Astrocyte of the cerebellum (primary cell): ENCODE data around the gene ANKH.

Experiments used
- DNase-seq: peaks from one replicate; pipeline ENCODE4 v3.0.0-alpha.2; 2011; ENCODE audit warnings: low read depth
- H3K4me3 ChIP-seq: 2 replicates; pipeline ENCODE4 v1.5.1; 2011; ENCODE audit warnings: mild to moderate bottlenecking, low read depth, low read length, moderate library complexity
- in situ Hi-C: cut with HindIII; loops from 2 replicates; pipeline ENCODE4 v1.10.0; 2017; ENCODE audit warnings: low sequenced_read_pairs
- TF ChIP-seq, protein P1 (sequence below): IDR thresholded peaks from 2 replicates; pipeline ENCODE4 v1.5.1; 2012; ENCODE audit warnings: low read length, low read depth, moderate library complexity, mild to moderate bottlenecking; ENCODE audit errors: missing control alignments

Gene ANKH

DNA sequence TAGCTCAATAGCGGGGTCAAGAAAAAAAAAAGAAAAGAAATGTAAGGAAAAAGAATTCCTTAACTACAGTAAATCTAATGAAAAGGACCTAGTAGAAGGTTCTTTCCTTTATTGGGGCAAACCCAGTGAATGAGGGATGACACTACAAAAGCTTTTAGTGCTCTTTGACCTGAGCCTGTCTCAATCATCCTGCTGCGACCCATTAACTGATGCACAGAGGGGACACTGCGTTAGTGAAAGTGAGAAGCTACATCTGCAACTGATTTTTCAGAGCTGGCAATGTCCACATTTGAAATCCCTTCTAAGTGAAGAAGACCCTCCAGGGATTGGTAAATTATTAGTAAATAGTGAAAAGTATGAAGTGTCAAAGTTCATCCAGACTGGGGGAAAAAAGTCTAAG lies 106.0 kb downstream of the ANKH start:
- H3K4me3 ChIP-seq, result no peak overlapping the region
- TF ChIP-seq, protein P1, sequence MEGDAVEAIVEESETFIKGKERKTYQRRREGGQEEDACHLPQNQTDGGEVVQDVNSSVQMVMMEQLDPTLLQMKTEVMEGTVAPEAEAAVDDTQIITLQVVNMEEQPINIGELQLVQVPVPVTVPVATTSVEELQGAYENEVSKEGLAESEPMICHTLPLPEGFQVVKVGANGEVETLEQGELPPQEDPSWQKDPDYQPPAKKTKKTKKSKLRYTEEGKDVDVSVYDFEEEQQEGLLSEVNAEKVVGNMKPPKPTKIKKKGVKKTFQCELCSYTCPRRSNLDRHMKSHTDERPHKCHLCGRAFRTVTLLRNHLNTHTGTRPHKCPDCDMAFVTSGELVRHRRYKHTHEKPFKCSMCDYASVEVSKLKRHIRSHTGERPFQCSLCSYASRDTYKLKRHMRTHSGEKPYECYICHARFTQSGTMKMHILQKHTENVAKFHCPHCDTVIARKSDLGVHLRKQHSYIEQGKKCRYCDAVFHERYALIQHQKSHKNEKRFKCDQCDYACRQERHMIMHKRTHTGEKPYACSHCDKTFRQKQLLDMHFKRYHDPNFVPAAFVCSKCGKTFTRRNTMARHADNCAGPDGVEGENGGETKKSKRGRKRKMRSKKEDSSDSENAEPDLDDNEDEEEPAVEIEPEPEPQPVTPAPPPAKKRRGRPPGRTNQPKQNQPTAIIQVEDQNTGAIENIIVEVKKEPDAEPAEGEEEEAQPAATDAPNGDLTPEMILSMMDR, result no peak
- in situ Hi-C loops, result no loop called here
- no peak for DNase-seq

DNA sequence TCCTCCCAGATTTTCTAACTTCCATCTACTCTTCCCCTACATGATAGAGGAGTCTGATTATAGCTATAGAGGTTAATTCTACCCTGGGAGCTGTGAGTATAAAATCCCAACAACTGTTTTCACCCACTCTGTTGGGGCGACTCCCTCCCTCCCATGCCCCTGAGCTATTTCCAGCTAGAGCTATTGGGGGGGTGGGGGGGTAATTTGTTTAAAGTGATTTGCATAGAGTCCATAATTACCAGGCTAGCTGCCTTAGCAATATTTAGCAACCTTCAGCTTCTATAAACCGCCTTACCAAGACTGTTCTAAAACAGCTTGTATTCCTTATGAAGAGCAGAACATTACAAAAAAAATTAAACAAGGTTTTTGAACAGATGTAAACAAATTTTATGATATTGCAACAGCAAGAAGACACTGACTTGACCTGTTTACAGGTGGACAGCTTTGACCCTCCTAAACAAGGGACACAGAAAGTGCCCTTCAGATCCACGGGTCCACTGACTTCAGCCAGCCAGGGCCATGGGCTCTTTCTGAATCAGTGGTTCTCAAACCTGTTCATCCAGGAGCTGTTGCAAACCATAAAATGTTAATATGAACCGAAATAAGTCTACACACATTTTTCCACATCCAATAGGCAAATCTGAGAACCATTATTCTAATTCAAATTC lies 108.9 kb downstream of the ANKH start:
- no peak overlapping the region for H3K4me3 ChIP-seq
- TF ChIP-seq, protein P1, result no peak
- in situ Hi-C loops, result no loop called here
- no peak for DNase-seq

DNA sequence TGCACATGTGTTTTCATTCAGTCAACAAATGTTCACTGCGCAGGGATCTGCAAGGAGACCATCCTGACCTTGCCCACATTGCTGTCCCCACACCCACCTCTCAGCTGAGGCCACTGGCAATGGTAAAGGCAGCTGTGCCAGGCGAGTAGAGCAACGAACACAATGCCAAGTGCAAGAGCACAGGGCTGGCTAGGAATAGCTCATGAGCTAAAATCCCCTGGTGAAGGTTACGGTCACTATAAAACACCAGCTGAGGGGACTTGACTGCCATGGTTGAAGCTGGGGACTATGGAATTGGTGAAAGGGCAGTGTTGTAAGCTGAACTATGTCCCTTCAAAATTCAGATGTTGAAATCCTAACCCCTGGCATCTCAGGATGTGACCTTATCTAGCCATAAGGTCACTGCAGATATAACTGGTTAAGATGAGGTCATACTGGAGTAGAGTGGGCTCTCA lies 111.0 kb downstream of the ANKH start:
- in situ Hi-C loops, result no loop called here

DNA sequence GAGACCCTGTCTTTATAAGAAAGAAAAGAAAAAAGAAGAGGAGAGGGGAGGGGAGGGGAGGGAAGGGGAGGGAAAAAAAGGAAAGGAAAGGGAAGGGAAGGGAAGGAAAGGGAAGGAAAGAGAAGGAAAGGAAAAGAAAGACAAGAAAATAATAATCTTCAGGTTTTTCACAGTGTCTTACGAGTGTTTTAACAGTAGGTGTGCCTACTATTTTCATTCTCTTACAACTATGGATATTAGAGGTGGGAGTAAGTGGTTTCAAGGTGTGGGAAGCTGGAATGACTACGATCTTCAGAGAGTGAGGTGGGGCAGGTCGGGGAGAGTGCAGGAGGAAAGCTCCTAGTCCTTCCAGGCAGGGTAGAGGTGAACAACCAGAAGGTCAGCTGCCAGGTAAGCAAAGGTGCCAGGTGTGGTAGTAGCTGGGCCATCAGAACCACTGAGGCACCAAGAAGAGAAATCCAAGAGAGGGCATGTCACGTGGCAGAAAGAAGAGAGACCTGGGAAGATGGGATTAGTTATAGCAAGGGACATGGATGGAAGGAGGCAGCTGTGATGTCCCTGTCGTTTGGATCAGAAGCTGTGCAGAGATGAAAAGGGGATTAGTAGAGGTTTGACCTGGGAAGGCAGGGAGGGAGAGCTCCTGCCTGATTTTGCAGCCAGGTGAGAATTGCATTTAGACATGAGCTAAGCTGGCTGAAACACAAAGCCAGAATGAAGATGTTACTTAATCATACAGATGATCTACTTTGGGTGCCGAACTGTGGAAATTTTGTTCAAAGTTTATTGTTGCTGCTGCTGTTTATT lies 111.6 kb downstream of the ANKH start:
- in situ Hi-C loops, result no loop called here
- no peak for DNase-seq
- TF ChIP-seq, protein P1, result no peak
- H3K4me3 ChIP-seq, result no peak overlapping the region

More for the DNA sequence above, 111.0 kb downstream of the ANKH start:
- DNase-seq, result no peak
- TF ChIP-seq, protein P1, result no peak
- no peak overlapping the region for H3K4me3 ChIP-seq

DNA sequence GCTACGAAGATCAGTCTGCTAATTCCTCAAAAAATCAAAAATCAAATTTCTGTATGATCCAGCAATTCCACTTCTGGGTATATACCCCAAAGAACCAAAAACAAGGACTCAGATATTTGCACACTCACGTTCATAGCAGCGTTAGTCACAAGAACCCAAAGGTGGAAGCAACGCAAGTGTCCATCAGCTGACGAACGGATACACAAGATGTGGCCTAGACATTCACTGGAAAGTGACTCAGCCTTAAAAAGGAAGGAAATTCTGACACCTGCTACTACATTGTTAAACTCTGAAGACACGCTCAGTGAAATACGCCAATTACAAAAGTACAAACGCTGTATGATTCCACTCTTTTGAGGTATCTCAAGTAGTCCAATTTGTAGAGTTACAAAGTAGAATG lies 113.7 kb downstream of the ANKH start:
- no peak overlapping the region for H3K4me3 ChIP-seq
- in situ Hi-C loops, result no loop called here
- TF ChIP-seq, protein P1, result no peak
- no peak for DNase-seq

DNA sequence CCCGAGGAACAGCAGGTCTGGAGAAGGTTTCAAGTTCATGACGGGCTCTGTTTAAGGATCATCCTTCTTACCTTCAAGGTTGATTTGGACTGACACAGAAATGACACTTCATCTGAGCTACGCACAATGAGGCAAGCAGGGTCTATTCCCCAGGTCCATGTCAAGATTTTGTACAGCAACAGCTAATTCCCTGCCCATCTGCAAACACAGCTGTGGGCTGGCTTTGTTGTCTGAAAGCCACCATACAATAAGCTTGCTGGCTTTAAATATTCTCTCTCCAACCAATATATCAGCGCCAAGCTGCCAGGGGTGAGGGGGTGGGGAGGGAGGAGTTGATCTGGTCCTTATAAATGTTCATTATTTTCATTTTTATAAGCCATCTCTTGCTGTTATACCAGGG lies 115.1 kb downstream of the ANKH start:
- in situ Hi-C loops, result no loop called here
- TF ChIP-seq, protein P1, result no peak
- DNase-seq, result no peak
- H3K4me3 ChIP-seq, result no peak overlapping the region
